ENCODE data around the gene SYT1. TPM values are rescaled to one million over a fixed set of nuclear protein-coding genes. Genes with fewer than 3 reads are reported as not detected.

Gene SYT1
- total and polyA plus RNA-seq, 2 donors (not counting 1 experiment from before 2014, with no cell fraction given), result 0.60 to 1.3 TPM

GRCh38 chr12:79487386-79488110 lies 623.0 kb downstream of the SYT1 start:
- POLR2A ChIA-PET, result no interaction called here
- Histone ChIP-seq H3K79me2 (ENCODE audit: control insufficient read depth, insufficient read depth, low read length) (no peaks in the 10 kb centered on the region), H3K27me3 (replicated peaks in 1 of 4; ENCODE audit: control extremely low read depth in 1 of 4, control insufficient read depth in 3 of 4, insufficient read depth in 4 of 4, low read length in 3 of 4) (no peaks in the 10 kb centered on the region), H4K20me1 (ENCODE audit: control insufficient read depth, insufficient read depth, low read length, poor library complexity, severe bottlenecking) (no peaks in the 10 kb centered on the region), H3K27ac (ENCODE audit: low read length in 2 of 2) (no peak overlapping the region), H2AFZ (ENCODE audit: insufficient read depth, low read depth, low read length, poor library complexity, severe bottlenecking) (no peak overlapping the region), H3K9me3 (ENCODE audit: control extremely low read depth in 1 of 3, control insufficient read depth in 2 of 3, insufficient read depth in 1 of 3, low read length in 2 of 3) (peaks cover 0 to 4% (median 0%) of the 10 kb centered on the region in 3 donors), H3K36me3 (replicated peaks in 1 of 2; ENCODE audit: control extremely low read depth in 1 of 2, control insufficient read depth in 1 of 2, extremely low read depth in 1 of 2, insufficient read depth in 2 of 2, low read length in 1 of 2) (no peaks in the 10 kb centered on the region), H3K4me1 (ENCODE audit: control insufficient read depth in 2 of 2, insufficient read depth in 2 of 2, low read length in 2 of 2) (no peaks in the 10 kb centered on the region), H3K4me3 (ENCODE audit: control extremely low read depth in 1 of 5, extremely low read depth in 1 of 5, insufficient read depth in 1 of 5, low read depth in 2 of 5, low read length in 4 of 5) (no peak overlapping the region), H3K4me2 (replicated peaks; ENCODE audit: low read depth, low read length, poor library complexity, severe bottlenecking) (no peak overlapping the region), H3K9ac (ENCODE audit: low read length) (no peak overlapping the region)
- WGBS (ENCODE audit: insufficient coverage), result no CpG with 5 or more reads among the region's 3 CpGs
- no peaks in the 10 kb centered on the region for H3K27me3 Mint-ChIP-seq
- TF ChIP-seq EZH2 (IDR thresholded peaks at IDR 0.05; ENCODE audit: borderline replicate concordance, insufficient read depth, low read depth, low read length, poor library complexity, severe bottlenecking), result no peak
- no peak for TF ChIP-seq CTCF (IDR thresholded peaks at IDR 0.05)
- intact Hi-C loops (cut with micrococcal nuclease), result no loop called here
- ATAC-seq (ENCODE audit: low read depth) (no peak), DNase-seq (no peak)
- CTCF ChIA-PET, result no interaction called here
- H3K4me1 Mint-ChIP-seq, result no peaks in the 10 kb centered on the region
- no peak overlapping the region for H3K27ac Mint-ChIP-seq
- H3K9me3 Mint-ChIP-seq (ENCODE audit: insufficient read depth), result no peaks in the 10 kb centered on the region
- H3K4me3 Mint-ChIP-seq, result no peak overlapping the region

Small RNA genes lying within 50 kb of the gene (small RNA-seq; reads per million reads assigned to genes)
- not detected for gene MIR1252 (ENCODE audit: insufficient read length, low read depth, low replicate concordance)

All from B cell (primary cell).